Endothelial cell (in vitro differentiated cells): ENCODE measurements around the gene SDCCAG8. TPM values are rescaled to one million over a fixed set of nuclear protein-coding genes. Genes with fewer than 3 reads are reported as not detected.

Experiments used
- DNase-seq: peaks from one replicate; pipeline ENCODE4 v3.0.0; 2021; ENCODE audit warnings: low spot score
- H3K27ac Mint-ChIP-seq: one replicate; pipeline ENCODE4 v1.8.0; 2021; ENCODE audit warnings: mixed read lengths, inconsistent platforms; ENCODE audit not compliant: unreplicated experiment
- H3K27me3 Mint-ChIP-seq: one replicate; pipeline ENCODE4 v1.8.0; 2021; ENCODE audit warnings: mild to moderate bottlenecking, moderate library complexity, mixed read lengths, inconsistent platforms; ENCODE audit not compliant: unreplicated experiment
- H3K36me3 Mint-ChIP-seq: one replicate; pipeline ENCODE4 v1.8.0; 2021; ENCODE audit warnings: mild to moderate bottlenecking, low read depth, mixed read lengths, inconsistent platforms; ENCODE audit not compliant: unreplicated experiment
- H3K4me1 Mint-ChIP-seq: one replicate; pipeline ENCODE4 v1.8.0; 2021; ENCODE audit warnings: mild to moderate bottlenecking, mixed read lengths, inconsistent platforms; ENCODE audit not compliant: unreplicated experiment
- H3K4me3 Mint-ChIP-seq: one replicate; pipeline ENCODE4 v1.8.0; 2021; ENCODE audit warnings: mild to moderate bottlenecking, mixed read lengths, inconsistent platforms; ENCODE audit not compliant: unreplicated experiment
- H3K9me3 Mint-ChIP-seq: one replicate; pipeline ENCODE4 v1.8.0; 2021; ENCODE audit warnings: mixed read lengths, inconsistent platforms; ENCODE audit not compliant: unreplicated experiment
- total RNA-seq: library from RNA; stranded (reverse); fragmentation: NEBNext Ultra II Directional; extraction: Animal tissue kit (Norgen Biotek cat#: 25700); gene quantifications from one replicate; pipeline ENCODE4 v1.2.1, GENCODE V29; 2021; ENCODE audit not compliant: unreplicated experiment
- TF ChIP-seq, protein P1 (sequence below): fragments of 200-600 bp; sonication (generic); IDR thresholded peaks from one replicate; pipeline ENCODE4 v1.5.0; 2021; ENCODE audit warnings: antibody characterized with exemption; ENCODE audit not compliant: unreplicated experiment

Gene SDCCAG8
- total RNA-seq, 1 donor from 2014 or later, result 41.9 TPM

DNA sequence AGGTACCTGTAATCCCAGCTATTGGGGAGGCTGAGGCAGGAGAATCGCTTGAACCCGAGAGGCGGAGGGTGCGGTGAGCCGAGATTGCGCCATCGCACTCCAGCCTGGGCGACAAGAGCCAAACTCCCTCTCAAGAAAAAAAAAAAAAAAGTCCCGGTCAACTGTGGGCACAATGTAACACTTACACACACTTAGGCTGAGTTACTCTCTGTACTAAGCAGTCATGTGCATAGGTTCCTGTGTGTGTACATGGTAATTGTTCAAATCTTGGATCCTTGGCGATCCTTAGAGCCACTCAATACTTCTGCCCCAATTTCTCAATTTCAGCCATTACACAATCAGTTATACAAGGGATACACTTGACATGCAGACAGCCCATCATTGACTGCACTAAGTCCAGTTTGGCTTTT lies 11.6 kb downstream of the SDCCAG8 start:
- no peak overlapping the region for H3K4me3 Mint-ChIP-seq
- peaks cover 7% of the 10 kb centered on the region for H3K36me3 Mint-ChIP-seq
- TF ChIP-seq, protein P1, sequence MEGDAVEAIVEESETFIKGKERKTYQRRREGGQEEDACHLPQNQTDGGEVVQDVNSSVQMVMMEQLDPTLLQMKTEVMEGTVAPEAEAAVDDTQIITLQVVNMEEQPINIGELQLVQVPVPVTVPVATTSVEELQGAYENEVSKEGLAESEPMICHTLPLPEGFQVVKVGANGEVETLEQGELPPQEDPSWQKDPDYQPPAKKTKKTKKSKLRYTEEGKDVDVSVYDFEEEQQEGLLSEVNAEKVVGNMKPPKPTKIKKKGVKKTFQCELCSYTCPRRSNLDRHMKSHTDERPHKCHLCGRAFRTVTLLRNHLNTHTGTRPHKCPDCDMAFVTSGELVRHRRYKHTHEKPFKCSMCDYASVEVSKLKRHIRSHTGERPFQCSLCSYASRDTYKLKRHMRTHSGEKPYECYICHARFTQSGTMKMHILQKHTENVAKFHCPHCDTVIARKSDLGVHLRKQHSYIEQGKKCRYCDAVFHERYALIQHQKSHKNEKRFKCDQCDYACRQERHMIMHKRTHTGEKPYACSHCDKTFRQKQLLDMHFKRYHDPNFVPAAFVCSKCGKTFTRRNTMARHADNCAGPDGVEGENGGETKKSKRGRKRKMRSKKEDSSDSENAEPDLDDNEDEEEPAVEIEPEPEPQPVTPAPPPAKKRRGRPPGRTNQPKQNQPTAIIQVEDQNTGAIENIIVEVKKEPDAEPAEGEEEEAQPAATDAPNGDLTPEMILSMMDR, result no peak
- no peaks in the 10 kb centered on the region for H3K9me3 Mint-ChIP-seq
- H3K27me3 Mint-ChIP-seq, result no peaks in the 10 kb centered on the region
- DNase-seq, result no peak
- H3K4me1 Mint-ChIP-seq, result peaks cover 55% of the 10 kb centered on the region
- peak overlapping the region; percentile 61 for H3K27ac Mint-ChIP-seq

GRCh38 chr1:243267914-243268653 lies 12.2 kb downstream of the SDCCAG8 start:
- Mint-ChIP-seq H3K36me3 (peaks cover 7% of the 10 kb centered on the region), H3K4me1 (peaks cover 60% of the 10 kb centered on the region), H3K27me3 (no peaks in the 10 kb centered on the region), H3K27ac (peak overlapping the region; percentile 61), H3K9me3 (no peaks in the 10 kb centered on the region), H3K4me3 (no peak overlapping the region)
- DNase-seq, result no peak
- TF ChIP-seq, protein P1, result no peak

- H3K4me3 Mint-ChIP-seq, result no peak overlapping the region
- TF ChIP-seq, protein P1, result no peak
- DNase-seq, result no peak
- no peaks in the 10 kb centered on the region for H3K27me3 Mint-ChIP-seq
- peaks cover 59% of the 10 kb centered on the region for H3K4me1 Mint-ChIP-seq
- peak overlapping the region; percentile 94 for H3K27ac Mint-ChIP-seq
- no peaks in the 10 kb centered on the region for H3K9me3 Mint-ChIP-seq
- H3K36me3 Mint-ChIP-seq, result peaks cover 7% of the 10 kb centered on the region
Observed at GRCh38 chr1:243268751-243269460, 13.1 kb downstream of the SDCCAG8 start.

- Mint-ChIP-seq H3K27ac (peak overlapping the region; percentile 94), H3K36me3 (peaks cover 7% of the 10 kb centered on the region), H3K4me3 (no peak overlapping the region), H3K27me3 (no peaks in the 10 kb centered on the region), H3K4me1 (peaks cover 55% of the 10 kb centered on the region), H3K9me3 (no peaks in the 10 kb centered on the region)
- DNase-seq, result no peak
- TF ChIP-seq, protein P1, result no peak
Observed at GRCh38 chr1:243269461-243269801, 13.6 kb downstream of the SDCCAG8 start.
